Psoas muscle (tissue), 8 donors: Measurements from ENCODE around the gene PTPRD. TPM values are rescaled to one million over a fixed set of nuclear protein-coding genes. Genes with fewer than 3 reads are reported as not detected.

ENCODE experiments used
- ATAC-seq, 4 donors: fragments of 200-7000 bp; cut with Tn5 transposase; one replicate each; pipeline ENCODE4 v1.9.1; 2020; ENCODE audit warnings: moderate library complexity in 3 of 4, mild to moderate bottlenecking in 2 of 4
- DNase-seq, 2 donors: peaks; one replicate each; pipeline ENCODE4 v3.0.0-alpha.2; 2020
- H3K27ac ChIP-seq: fragments of 200-600 bp; one replicate; pipeline ENCODE4 v1.8.0; 2022
- H3K27me3 ChIP-seq, 3 donors: fragments of 200-600 bp in 1 of 3; one replicate each; pipeline versions ENCODE4 v1.6.1 to v1.8.0; 2013 to 2022; ENCODE audit warnings: low read length in 2 of 3, mild to moderate bottlenecking in 2 of 3, moderate library complexity in 1 of 3; ENCODE audit not compliant: insufficient read depth in 3 of 3
- H3K36me3 ChIP-seq, 2 donors: fragments of 200-600 bp in 1 of 2; one replicate each; pipeline versions ENCODE4 v1.6.1 to v1.8.0; 2013 to 2022; ENCODE audit warnings: low read depth in 1 of 2, mild to moderate bottlenecking in 1 of 2, moderate library complexity in 1 of 2; ENCODE audit not compliant: insufficient read depth in 1 of 2
- H3K4me1 ChIP-seq: fragments of 200-600 bp; one replicate; pipeline ENCODE4 v1.8.0; 2022
- H3K4me3 ChIP-seq: fragments of 200-600 bp; one replicate; pipeline ENCODE4 v1.8.0; 2022; ENCODE audit warnings: mild to moderate bottlenecking
- H3K9me3 ChIP-seq: fragments of 200-600 bp; one replicate; pipeline ENCODE4 v1.8.0; 2022
- WGBS, 3 donors: extraction: QIAGEN DNeasy Blood & Tissue Kit; methylation state at CpG; one replicate each; pipeline versions ENCODE4 v1.1.6 to v1.1.7; 2013; 5-methylcytosine and 5-hydroxymethylcytosine counted together
- intact Hi-C, 2 donors: fragments of 100-400 bp; cut with DNase I; formaldehyde crosslinking; loops; one replicate each; pipeline versions ENCODE4 v1.11.0 to v1.14.2; 2022
- polyA plus RNA-seq, 3 donors: library from polyadenylated mRNA; stranded (reverse); fragments of 200-250 nt; gene quantifications; one replicate each; pipeline ENCODE4 v1.2.3, GENCODE V29; 2013
- total RNA-seq, 4 donors: library from RNA; stranded (reverse); fragmentation: NEBNext Ultra II Directional in 2 of 4; extraction: Animal tissue kit (Norgen Biotek cat#: 25700) in 2 of 4; gene quantifications; one replicate each; pipeline versions ENCODE4 v1.2.1 to v1.2.4, GENCODE V29; 2021 to 2023
- TF ChIP-seq, protein P1 (sequence below): fragments of 200-600 bp; IDR thresholded peaks from one replicate; pipeline ENCODE4 v1.8.0; 2022; ENCODE audit warnings: antibody characterized with exemption
- donor health status: healthy with polysubstance abuse.
- donor health status: DM: no; HTN: no; CAD: no; lungs with moderate emphysema.
- donor health status: Bipolar disorder and iron deficiency.
- donor health status: healthy.
- donor health status: DM: yes; HTN: yes; CAD: no.
- donor health status: DM: no; HTN: no; CAD: no.
- donor health status: DM: no; HTN: no; CAD: no.
- donor health status: DM: yes; HTN: yes; CAD: no.

The PTPRD gene
- total and polyA plus RNA-seq, 7 donors, result 0.44 to 3.1 (median 0.91) TPM

DNA sequence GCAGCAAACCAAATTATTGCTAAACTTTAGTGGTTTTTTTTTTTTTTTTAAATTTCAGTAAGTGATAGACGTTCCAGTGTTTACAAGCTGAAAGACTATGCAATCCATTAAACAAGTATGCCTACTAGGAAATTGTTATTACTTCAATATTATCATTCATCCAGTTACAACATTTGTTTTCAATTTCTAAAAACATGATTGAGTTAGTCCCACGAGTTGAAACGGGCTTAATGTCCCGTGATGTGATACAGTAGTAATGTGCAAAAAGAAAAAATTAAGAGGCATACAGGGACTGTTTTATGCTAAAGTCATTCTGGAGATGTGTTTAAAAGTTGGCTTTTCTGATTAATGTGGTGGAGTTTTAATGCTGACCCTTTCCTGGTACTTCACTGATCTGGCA is 2262.9 kb downstream of the PTPRD start:
- DNase-seq (no peak), ATAC-seq (no peak)
- no peak overlapping the region for H3K4me3 ChIP-seq
- no peaks in the 10 kb centered on the region for H3K27me3 ChIP-seq
- intact Hi-C loops, result no loop called here
- no peaks in the 10 kb centered on the region for H3K9me3 ChIP-seq
- TF ChIP-seq, protein P1, sequence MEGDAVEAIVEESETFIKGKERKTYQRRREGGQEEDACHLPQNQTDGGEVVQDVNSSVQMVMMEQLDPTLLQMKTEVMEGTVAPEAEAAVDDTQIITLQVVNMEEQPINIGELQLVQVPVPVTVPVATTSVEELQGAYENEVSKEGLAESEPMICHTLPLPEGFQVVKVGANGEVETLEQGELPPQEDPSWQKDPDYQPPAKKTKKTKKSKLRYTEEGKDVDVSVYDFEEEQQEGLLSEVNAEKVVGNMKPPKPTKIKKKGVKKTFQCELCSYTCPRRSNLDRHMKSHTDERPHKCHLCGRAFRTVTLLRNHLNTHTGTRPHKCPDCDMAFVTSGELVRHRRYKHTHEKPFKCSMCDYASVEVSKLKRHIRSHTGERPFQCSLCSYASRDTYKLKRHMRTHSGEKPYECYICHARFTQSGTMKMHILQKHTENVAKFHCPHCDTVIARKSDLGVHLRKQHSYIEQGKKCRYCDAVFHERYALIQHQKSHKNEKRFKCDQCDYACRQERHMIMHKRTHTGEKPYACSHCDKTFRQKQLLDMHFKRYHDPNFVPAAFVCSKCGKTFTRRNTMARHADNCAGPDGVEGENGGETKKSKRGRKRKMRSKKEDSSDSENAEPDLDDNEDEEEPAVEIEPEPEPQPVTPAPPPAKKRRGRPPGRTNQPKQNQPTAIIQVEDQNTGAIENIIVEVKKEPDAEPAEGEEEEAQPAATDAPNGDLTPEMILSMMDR, result no peak
- WGBS, 3 donors, result 39 to 66% (median 51%) methylated on average over 4 of the region's 4 CpGs
- H3K4me1 ChIP-seq, result no peaks in the 10 kb centered on the region
- H3K27ac ChIP-seq, result no peak overlapping the region
- no peaks in the 10 kb centered on the region for H3K36me3 ChIP-seq

DNA sequence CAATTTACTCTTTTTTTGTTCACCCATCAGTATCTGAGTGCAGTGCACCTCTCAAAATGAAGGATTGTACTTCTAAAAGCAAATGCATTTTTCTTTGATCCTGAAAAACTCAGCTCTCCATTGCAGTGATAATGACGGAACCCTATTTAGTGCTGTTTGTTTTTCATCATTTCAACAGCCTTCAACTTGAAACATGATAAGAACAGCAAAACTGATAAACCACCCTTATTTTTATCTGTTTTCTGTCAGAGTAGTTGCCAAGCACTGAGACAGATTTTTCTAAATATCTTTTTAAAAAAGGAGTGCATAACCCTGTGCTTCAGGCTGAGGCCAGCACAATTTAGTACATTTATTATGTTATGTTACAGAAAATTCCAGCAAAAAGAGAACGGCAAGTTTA is 2263.4 kb downstream of the PTPRD start:
- H3K27me3 ChIP-seq, result no peaks in the 10 kb centered on the region
- no peak for DNase-seq
- ATAC-seq, result no peak
- H3K4me3 ChIP-seq, result no peak overlapping the region
- no peaks in the 10 kb centered on the region for H3K36me3 ChIP-seq
- no peaks in the 10 kb centered on the region for H3K9me3 ChIP-seq
- 86 to 92% (median 87%) methylated on average over 2 of the region's 2 CpGs for WGBS, 3 donors
- H3K4me1 ChIP-seq, result no peaks in the 10 kb centered on the region
- intact Hi-C loops, result no loop called here
- no peak overlapping the region for H3K27ac ChIP-seq
- TF ChIP-seq, protein P1, result no peak

DNA sequence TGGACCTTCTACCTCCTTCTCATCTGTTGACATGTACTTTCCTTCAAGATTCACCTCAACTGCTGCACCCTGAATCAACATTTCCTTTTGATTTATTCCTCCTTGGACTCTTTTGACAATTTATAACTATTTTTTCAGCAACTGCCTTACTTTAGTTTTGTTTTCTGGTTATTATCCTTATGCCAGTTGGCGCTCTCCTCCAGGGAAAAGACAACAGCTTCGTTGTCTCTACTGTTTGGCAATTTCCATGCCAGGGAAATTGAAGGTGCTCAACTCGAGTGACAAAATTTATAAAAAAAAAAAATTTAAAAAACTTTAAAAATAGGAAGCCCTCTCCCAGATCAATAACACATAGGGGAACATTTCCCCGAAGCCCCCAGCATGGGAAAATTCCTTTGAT is 2264.0 kb downstream of the PTPRD start:
- no peaks in the 10 kb centered on the region for H3K4me1 ChIP-seq
- DNase-seq, result no peak
- H3K36me3 ChIP-seq, result no peaks in the 10 kb centered on the region
- no peak for ATAC-seq
- intact Hi-C loops, result no loop called here
- H3K4me3 ChIP-seq, result no peak overlapping the region
- 53 to 61% (median 55%) methylated on average over 4 of the region's 4 CpGs for WGBS, 3 donors
- no peaks in the 10 kb centered on the region for H3K27me3 ChIP-seq
- H3K27ac ChIP-seq, result no peak overlapping the region
- TF ChIP-seq, protein P1, result no peak
- H3K9me3 ChIP-seq, result no peaks in the 10 kb centered on the region

DNA sequence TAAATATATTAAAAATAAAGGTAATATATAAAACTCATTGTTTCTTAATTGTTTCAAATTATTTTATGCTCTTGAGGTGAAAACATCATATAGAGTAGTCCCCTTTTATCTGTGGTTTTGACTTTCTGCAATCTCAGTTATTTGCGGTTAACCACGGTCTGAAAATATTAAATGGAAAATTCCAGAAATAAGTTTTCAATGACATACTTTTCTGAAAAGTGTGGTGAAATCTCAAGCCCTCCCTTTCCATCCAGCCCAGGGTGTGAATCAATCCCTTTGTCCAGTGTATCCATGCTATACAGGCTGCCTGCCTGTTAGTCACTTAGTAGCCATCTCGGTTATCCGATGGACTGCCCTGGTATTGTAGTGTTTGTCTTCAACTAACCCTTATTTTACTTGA is 2266.5 kb downstream of the PTPRD start:
- Histone ChIP-seq H3K9me3 (no peaks in the 10 kb centered on the region), H3K27me3 (no peaks in the 10 kb centered on the region), H3K27ac (no peak overlapping the region), H3K4me3 (no peak overlapping the region), H3K4me1 (no peaks in the 10 kb centered on the region), H3K36me3 (no peaks in the 10 kb centered on the region)
- 96 to 98% (median 97%) methylated on average over 4 of the region's 4 CpGs for WGBS, 3 donors
- DNase-seq (no peak), ATAC-seq (no peak)
- intact Hi-C loops, result no loop called here
- TF ChIP-seq, protein P1, result no peak

DNA sequence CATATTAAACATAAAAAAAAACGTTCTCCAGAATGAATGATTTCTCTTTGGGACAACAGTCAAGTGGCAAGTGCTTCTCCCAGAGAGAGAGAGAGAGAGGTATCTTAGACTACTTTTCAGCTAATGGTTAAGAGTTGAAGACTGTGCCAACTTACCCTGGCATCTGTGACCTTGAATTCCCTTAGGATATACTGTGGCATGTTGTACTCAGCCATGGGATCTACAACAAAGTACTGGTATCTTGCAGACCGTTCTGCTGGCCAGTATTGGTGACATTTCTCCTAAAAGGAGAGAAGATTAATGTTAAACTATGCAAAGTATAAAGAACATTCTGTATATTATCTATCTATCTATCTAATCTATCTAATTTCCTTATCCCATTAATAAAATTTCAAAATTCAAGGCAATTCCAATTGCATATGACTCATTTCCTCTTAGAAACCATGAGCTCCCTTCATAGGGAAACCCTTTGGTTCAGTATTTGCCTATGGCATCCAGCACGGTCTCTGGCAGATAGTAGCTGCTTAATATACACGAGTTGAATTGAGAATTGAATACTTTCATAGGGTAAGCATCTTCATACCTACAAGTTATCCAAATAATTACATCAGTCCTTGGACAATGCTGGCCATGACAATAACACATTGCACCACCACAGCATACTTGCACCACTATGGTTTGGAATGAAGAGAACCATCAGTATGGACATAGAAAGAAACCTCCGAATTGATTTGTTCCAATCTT is 2273.9 kb downstream of the PTPRD start:
- no peak for DNase-seq
- H3K27ac ChIP-seq, result no peak overlapping the region
- H3K4me1 ChIP-seq, result no peaks in the 10 kb centered on the region
- no peaks in the 10 kb centered on the region for H3K27me3 ChIP-seq
- H3K4me3 ChIP-seq, result no peak overlapping the region
- H3K9me3 ChIP-seq, result no peaks in the 10 kb centered on the region
- TF ChIP-seq, protein P1, result no peak
- no peaks in the 10 kb centered on the region for H3K36me3 ChIP-seq
- no peak for ATAC-seq
- intact Hi-C loops, result no loop called here
- WGBS, 3 donors, result 38 to 53% (median 39%) methylated on average over 5 of the region's 5 CpGs
